ENCODE measurements around the gene PLD4.

The PLD4 gene

GRCh38 chr14:104926619-104927431 is 2.1 kb downstream of the PLD4 start:
- TF ChIP-seq, protein P1, sequence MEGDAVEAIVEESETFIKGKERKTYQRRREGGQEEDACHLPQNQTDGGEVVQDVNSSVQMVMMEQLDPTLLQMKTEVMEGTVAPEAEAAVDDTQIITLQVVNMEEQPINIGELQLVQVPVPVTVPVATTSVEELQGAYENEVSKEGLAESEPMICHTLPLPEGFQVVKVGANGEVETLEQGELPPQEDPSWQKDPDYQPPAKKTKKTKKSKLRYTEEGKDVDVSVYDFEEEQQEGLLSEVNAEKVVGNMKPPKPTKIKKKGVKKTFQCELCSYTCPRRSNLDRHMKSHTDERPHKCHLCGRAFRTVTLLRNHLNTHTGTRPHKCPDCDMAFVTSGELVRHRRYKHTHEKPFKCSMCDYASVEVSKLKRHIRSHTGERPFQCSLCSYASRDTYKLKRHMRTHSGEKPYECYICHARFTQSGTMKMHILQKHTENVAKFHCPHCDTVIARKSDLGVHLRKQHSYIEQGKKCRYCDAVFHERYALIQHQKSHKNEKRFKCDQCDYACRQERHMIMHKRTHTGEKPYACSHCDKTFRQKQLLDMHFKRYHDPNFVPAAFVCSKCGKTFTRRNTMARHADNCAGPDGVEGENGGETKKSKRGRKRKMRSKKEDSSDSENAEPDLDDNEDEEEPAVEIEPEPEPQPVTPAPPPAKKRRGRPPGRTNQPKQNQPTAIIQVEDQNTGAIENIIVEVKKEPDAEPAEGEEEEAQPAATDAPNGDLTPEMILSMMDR (conservative IDR thresholded peaks at IDR 0.05), result no peak
- H3K27ac ChIP-seq, result no peak overlapping the region

- TF ChIP-seq, protein P1 (conservative IDR thresholded peaks at IDR 0.05), result no peak
- no peak overlapping the region for H3K27ac ChIP-seq
Measured at GRCh38 chr14:104927432-104927816, 2.7 kb downstream of the PLD4 start.

DNA sequence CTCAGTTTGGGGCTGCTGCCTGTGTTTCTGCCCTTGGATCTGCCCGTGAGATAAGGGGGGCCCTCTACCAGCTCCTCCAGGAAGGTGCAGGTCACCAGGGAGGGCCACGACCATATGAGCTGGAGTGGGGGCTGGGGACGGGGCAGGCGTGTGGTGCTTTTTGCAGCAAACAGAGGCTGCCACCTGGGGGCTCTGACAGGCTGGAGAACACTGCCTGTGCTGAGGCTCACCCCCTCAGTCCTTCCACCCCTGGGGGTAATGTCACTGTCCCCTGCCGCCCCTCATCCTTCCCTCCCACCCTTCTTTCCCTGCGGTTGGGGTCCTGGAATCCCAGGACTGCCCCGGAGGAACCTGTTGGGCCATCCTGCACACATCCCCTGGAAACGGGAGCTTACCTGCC is 3.2 kb downstream of the PLD4 start:
- H3K27ac ChIP-seq, result no peak overlapping the region
- TF ChIP-seq, protein P1 (conservative IDR thresholded peaks at IDR 0.05), result no peak

DNA sequence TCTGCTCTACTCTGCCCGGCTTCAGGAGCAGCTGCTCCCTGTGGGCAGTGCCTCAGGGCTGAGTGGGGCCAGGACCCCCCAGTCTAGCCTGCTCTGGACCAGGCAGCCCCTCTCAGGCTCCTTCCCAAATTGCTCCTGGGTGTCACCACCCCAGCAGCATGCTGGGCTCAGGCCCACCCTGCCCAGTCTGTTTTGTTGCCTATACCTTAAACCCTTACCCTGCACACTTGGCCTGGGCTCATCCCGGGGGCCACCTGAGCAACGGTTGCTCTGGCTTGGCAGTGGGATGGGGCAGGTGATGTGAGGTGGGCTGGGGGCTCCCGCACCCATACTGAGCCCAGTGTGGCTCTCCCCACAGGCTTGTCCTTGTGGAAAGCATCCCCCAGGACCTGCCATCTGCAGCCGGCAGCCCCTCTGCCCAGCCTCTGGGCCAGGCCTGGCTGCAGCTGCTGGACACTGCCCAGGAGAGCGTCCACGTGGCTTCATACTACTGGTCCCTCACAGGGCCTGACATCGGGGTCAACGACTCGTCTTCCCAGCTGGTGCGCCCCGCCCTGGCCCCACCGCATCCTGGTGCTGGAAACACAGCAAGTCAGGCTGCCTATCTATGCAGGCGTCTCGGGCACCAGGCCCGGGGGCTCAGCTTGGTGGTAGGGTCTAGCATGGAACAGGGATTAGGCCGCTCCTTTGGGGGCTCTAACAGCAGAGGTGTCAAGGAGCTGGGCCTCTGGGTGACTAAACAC is 3.9 kb downstream of the PLD4 start:
- TF ChIP-seq, protein P1 (conservative IDR thresholded peaks at IDR 0.05), result no peak
- H3K27ac ChIP-seq, result no peak overlapping the region

DNA sequence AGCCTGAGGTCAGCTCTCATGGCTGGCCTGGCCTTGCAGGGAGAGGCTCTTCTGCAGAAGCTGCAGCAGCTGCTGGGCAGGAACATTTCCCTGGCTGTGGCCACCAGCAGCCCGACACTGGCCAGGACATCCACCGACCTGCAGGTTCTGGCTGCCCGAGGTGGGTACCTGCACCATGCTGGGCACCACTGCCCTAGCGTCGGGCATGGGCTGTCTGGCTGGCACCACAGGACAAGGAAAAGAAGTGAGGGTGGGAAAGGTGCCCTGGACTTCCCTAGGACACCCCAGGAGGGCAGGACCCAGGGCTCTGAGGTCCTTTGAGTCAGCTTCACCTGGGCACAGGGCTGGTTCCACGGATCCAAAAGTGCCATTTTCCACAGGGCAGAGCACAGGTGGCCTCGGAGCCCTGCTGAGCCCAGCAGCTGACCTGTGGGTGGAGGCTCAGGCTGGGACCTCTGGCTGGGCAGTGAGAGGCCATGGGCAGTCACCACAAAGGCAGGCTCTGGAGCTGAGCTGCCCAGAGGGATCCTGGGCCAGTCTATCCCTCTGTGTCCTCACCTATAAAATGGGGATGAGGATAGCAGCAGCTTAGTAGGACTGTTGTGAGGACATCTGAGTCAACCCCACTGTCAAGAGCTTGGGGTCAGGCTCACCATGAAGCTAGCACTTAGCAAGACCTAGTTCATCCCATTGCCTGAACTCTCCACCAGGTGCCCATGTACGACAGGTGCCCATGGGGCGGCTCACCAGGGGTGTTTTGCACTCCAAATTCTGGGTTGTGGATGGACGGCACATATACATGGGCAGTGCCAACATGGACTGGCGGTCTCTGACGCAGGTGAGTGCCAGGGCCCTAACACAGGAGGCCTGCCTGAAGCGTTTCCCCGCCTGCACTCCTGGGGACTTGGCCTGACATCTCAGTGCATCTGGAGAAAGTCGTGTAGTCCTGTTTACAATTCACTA is 4.9 kb downstream of the PLD4 start:
- TF ChIP-seq, protein P1 (conservative IDR thresholded peaks at IDR 0.05), result no peak
- H3K27ac ChIP-seq, result no peak overlapping the region

- TF ChIP-seq, protein P1 (conservative IDR thresholded peaks at IDR 0.05), result no peak
- no peak overlapping the region for H3K27ac ChIP-seq
Measured at GRCh38 chr14:104930526-104931303, 6.0 kb downstream of the PLD4 start.

Measured in VCaP (cell line).